Measurements from ENCODE around the gene LRRC8B.

Gene LRRC8B

DNA sequence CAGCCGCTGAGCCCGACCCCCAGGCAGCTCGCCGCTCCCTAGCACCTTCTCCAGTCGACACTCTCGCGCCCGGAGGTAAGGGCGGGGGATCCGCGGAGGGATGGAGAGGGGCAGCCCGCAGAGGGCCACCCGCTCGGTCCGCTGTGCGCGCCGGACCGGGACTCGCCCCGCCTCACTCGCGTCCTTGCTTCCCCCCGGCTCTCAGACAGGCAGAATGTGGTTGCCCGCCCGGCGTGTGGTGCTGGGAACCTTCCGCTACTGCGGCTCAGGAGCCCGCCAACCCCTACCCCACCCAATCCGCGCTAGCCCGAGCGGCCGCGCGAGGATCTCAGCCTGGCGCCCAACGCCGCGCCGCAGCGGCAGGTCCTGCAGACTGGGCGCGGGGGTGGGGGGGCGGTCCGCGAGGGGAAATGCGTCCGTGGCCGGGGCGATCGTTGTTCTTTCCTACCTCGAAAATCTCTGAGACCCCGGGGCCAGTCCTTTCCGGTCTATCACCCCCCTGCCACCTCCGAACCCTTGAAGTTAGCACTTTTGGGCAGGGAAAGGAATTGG is 108.7 kb downstream of the LRRC8B start:
- H3K27ac ChIP-seq, result peak overlapping the region; percentile 69
- TF ChIP-seq, protein P1, sequence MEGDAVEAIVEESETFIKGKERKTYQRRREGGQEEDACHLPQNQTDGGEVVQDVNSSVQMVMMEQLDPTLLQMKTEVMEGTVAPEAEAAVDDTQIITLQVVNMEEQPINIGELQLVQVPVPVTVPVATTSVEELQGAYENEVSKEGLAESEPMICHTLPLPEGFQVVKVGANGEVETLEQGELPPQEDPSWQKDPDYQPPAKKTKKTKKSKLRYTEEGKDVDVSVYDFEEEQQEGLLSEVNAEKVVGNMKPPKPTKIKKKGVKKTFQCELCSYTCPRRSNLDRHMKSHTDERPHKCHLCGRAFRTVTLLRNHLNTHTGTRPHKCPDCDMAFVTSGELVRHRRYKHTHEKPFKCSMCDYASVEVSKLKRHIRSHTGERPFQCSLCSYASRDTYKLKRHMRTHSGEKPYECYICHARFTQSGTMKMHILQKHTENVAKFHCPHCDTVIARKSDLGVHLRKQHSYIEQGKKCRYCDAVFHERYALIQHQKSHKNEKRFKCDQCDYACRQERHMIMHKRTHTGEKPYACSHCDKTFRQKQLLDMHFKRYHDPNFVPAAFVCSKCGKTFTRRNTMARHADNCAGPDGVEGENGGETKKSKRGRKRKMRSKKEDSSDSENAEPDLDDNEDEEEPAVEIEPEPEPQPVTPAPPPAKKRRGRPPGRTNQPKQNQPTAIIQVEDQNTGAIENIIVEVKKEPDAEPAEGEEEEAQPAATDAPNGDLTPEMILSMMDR (conservative IDR thresholded peaks at IDR 0.05), result no peak

GRCh38 chr1:89633800-89634625 is 109.4 kb downstream of the LRRC8B start:
- TF ChIP-seq, protein P1 (conservative IDR thresholded peaks at IDR 0.05), result no peak
- H3K27ac ChIP-seq, result peak overlapping the region; percentile 69

DNA sequence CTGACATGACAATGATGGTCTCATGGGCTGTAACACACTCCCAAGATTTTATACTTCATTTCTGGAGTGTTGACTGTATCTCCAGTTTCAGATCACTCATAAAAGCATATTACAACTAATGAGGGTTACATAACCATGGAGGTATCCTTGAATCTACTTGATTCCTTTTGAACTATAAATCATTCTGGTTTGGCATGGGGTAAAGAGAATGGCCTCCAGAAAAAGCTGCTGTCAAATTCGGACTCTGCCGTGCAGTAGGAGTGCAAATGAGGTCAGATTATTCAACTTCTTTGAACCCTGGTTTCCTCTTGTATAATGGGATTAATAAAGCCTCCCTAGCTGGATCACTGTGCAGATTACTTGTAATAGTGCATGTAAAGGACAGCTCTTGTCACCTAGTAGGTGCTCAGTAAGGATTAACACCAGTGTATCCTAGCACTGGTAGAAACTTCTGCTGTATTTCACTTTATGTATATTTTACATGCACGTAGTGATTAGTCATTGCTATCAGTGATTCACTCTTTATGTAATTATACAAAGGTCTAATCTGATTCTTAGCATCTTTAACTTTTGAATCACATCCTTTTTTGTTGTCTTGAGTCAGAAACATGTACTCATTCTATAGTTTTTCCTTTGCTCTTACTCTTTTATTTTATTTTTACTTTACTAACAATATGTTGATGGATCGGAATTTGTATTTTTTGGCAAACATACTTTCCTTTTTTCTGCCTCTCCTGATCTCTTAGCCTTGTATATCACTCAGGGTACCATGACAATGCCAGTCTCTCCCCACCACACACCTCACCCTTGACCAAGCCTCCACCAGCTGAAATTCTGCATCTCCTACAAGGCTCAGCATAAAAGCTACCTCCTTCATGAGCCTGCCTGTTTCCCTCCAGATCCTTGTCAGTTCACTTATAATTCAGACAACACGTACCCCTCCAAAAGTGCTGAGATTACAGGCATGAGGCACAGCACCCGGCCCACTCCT is 111.5 kb downstream of the LRRC8B start:
- TF ChIP-seq, protein P1 (conservative IDR thresholded peaks at IDR 0.05), result no peak
- no peak overlapping the region for H3K27ac ChIP-seq

DNA sequence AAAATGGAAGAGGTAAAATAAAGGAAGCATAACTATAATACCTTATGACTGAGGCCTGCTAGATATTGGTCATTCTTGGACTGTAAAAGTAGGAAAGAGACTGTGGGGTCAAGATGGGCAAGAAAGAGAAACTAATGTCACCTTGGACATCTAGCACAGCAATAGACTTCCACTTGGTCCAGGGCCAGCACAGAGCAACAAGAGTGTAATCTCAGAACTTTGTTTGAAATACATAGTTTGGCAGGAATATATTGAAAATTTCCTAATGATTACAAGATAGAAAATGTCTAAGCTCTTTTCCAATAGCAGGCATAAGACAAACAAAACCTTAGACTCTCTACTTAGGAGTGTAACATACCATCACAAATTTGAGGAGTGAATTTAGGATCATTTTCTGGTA is 112.9 kb downstream of the LRRC8B start:
- TF ChIP-seq, protein P1 (conservative IDR thresholded peaks at IDR 0.05), result no peak
- H3K27ac ChIP-seq, result no peak overlapping the region

DNA sequence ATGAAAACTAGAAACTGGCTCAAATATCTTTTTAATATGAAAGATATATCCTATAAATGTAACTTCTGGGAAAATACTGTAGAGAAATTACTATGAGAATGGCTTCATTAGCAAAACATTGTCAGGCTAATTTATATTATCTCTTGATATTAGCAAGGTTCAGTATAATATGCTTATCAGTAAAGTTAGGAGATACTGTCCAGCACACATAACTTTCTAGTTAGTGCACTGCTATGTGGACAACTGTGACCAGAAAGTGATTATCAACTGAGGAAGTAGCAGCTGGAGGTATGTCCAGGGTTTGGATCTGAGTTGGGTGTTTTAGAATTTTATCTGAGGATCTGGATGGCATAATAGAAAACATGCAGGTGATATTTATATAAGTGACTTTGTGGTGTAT is 115.8 kb downstream of the LRRC8B start:
- H3K27ac ChIP-seq, result no peak overlapping the region
- TF ChIP-seq, protein P1 (conservative IDR thresholded peaks at IDR 0.05), result no peak

DNA sequence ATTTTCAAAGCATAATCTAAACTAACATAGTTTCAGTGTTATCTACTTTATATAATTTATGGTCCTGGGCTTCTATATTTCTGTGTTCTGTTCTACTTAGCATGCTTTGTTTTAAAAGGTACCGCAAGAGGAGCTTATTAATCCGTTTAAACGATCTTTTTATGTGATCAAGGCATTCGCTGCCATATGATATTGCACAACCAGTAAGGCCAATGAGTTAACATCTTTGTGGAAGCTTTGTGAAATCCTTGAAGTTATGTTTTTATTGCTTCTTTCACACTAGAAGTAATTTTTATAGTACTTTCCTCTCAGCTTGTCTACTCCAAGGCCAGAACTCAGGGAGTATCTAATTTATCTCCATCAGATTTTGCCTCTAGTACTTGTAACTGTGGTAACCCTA is 117.2 kb downstream of the LRRC8B start:
- TF ChIP-seq, protein P1 (conservative IDR thresholded peaks at IDR 0.05), result no peak

GRCh38 chr1:89643577-89643976 is 118.9 kb downstream of the LRRC8B start:
- TF ChIP-seq, protein P1 (conservative IDR thresholded peaks at IDR 0.05), result no peak
- H3K27ac ChIP-seq, result no peak overlapping the region

More for the DNA sequence above, 117.2 kb downstream of the LRRC8B start:
- no peak overlapping the region for H3K27ac ChIP-seq

Measured in VCaP (cell line).